T-helper 9 cell (primary cell): ENCODE results near the gene MAPK8IP2.
A peak's percentile ranks its signal among the peaks of the same experiment; 100 is the strongest.

Experiments used
- DNase-seq: peaks from one replicate; pipeline ENCODE4 v3.0.0-alpha.2; 2020
- total RNA-seq, 2 donors: gene quantifications; one replicate each; lab custom pipeline; 2026; lab: John Stamatoyannopoulos, UW

MAPK8IP2 gene
- 0.28 to 0.72 reads per million in 2 donors for total RNA-seq

DNA sequence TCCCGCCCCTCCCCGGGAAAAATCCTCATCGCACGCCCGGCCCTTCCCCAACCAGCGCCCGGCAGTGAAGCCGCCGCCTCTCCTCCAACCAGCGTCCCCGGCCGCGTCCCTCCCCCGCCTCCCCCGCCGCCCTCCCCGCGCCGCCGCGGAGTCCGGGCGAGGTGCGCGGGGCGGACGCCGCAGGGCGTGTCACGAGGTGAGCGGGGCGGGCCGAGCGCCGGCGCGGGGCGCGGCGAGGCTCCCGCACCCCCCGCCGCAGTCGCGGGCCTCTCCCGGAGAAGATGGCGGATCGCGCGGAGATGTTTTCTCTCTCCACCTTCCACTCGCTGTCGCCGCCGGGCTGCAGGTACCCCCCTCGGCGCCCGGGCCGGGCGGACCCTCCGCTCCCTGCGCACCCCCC, at the start of gene MAPK8IP2:
MAPK8IP2 (plus strand) TSS at position 256 of the 400 bp plus-strand sequence; CDS start at position 282, 26 bp downstream.
- no peak for DNase-seq

DNA sequence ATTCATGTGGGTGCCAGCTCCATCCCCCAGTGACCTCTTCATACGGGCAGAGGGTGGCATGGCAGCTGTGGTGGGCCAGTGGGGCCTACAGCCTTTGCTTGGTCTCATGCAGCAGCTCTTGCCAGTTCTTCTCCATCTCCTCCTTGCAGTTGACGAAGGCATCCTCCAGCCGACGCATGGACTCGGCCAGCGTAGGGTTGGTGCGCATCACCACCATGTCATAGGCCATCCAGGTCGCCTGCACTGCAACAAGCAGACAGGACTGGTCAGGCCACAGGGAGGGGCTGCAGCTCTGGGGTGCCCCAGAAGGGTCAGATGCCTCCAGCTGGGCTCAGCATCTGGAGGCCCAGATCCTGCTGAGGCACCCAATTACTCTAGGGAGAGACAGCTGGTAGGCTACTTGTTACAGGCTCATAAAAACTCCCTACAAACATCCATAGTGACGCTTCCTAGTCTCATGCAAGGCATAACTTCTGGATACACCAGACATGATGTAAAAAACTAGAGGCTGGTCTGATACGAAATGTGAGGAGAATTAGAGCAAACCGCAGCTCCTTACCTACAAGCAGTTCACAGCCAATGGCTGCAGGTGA, 49.3 kb upstream of the MAPK8IP2 start:
- DNase-seq = no peak

DNA sequence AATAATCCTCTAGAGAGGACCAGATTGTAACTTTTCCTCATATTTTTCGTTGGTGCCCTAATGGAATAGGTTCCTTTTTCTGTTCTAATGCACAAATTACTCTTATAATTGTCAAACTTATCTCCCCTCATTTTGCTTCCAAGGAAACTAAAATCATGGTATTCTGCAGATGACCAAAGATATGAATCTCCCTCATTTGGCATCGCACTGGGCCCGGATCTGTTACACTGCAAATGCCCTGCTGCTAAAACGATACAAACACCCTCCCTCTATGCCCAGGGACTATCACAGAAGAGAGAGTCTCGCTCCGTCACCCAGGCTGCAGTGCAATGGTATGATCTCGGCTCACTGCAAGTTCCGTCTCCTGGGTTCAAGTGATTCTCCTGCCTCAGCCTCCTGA, 47.3 kb upstream of the MAPK8IP2 start:
- no peak for DNase-seq

DNA sequence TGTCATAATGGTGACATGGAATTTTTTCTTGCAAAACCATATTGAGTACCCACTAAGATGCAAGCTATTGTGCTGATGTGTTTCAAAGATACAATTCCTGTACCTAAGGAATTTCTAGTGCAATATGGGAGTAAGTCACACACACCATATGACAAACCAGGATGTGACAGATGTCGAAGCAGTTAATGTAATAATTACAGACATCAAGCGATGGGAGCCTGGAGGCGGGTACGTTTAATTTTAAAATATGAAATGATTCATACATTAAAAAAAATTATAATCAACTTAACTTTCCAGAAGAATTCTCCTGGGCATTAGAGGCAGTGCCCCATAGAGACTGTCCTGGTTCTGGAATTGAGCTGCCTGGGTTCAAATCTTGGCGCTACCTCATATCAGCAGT, 43.9 kb upstream of the MAPK8IP2 start:
- DNase-seq = no peak

- DNase-seq = no peak
These were observed 40.6 kb upstream of the MAPK8IP2 start for GRCh38 chr22:50560034-50560433.

DNA sequence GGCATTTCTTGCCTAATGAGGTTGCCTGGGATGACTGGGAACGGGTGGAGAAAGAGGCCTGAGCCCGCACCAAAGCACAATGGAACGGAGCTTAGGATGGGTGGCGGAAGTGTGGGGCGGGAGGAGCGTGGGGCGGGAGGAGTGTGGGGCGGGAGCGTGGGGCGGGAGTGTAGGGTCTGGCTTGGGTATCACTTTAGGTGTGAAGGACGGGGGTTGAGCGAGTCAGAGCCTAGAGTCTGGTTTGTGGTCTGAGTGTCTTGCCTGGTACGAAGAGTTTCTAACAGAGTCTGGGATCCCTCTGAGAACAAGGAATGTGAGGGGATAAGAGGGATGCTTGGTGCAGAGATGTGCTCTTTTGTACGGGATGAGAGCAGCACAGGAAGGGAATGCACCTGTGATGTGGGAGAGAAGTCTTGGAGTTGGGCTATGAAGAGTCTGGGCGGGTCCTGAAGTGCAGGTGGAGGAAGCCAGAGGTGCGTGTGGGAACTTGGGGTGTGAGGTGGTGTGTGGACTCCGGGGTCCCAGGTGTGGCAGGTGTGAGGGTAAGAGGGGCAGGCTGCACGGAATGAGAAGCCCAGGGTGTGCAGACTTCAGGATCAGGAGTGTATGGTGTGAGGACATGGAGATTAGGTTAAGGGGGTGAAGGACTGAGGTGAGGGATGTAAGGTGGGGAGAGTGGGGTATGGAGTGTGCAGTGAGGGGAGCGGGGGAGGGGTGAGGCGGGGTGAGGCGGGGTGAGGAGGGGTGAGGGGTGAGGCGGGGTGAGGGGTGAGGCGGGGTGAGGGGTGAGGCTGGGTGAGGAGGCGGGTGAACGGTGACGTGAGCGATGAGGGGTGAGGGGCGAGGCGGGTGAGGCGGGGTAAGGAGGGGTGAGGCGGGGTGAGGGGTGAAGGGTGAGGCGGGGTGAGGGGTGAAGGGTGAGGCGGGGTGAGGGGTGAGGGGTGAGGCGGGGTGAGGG, 38.9 kb upstream of the MAPK8IP2 start:
- no peak for DNase-seq

DNA sequence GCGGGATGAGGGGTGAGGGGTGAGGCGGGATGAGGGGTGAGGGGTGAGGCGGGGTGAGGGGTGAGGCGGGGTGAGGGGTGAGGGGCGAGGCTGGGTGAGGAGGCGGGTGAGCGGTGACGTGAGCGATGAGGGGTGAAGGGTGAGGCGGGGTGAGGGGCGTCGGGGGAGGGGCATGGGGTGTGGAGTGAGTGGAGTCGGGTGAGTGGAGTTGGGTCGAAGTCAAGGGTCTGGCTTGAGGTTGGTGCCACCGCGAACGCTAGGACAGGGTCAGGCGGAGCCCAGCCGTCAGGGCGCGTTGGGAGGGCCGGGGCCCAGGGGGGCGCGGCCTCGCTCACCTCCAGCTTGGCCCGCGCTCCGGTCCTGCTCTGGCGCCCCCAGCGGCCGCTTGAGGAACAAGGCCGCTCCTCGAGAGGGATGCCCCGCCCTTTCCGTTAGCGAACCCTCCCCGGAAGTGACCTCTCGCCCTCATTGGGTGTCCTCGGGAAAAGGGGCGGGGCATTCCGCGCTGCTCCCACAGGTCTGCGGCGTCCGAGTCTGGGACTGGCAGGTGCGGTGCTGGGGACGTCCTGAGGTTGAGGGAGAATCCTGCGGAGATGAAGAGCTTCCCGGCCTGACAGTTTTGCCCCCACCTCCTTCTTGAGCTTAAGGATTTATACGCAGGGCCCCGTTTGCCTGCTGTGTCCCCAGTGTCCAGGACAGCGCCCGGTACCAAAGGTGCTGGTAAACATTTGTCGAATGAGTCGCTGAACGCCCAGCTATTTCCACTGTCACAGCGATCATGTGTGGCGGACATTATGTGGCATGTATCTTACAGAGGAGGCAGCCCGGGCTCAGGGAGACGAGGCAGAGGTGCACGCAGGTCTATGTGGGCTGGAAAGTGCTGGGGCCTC, 37.8 kb upstream of the MAPK8IP2 start, which contains the start of gene SYCE3:
SYCE3 (minus strand) TSS at position 397 of the 890 bp plus-strand sequence. CDS start 6,514 bp downstream, outside the sequence.
- DNase-seq = peak; percentile 98

DNA sequence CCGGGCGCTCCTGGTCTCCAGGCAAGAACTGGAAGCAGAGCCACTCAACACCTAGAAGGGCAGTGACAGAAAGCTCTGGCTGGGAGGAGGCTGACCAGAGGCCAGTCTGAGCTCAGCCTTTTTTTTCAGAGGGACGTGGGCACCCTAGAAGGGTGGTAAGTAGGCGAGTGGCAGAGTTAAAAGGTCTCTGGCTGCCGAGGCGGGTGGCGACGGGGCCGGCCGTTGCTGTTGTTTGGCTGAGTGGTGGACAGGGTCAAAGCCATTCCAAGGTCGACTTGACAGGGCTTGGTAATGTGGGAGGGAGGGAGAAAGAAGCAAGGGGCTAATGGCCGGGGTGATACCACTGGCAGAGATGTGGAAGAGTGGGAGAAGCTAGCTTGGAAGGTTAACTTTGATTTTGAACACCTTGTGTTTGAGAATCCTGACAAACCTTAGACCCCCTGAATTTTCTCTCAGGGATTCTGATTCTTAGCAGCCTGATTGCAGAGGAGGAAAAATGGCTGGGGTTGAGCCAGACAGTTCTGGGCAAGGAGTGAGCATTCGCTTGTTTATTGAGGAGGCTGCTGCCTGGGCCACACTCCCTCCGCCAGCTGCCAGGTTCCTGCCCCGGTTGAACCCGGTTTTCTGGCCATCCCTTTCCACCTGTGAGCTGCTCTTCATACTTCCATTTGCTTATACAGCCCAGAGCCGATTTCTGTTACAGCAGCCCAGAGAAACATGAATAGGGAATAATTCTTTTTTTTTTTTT, 37.0 kb upstream of the MAPK8IP2 start:
- DNase-seq = no peak

DNA sequence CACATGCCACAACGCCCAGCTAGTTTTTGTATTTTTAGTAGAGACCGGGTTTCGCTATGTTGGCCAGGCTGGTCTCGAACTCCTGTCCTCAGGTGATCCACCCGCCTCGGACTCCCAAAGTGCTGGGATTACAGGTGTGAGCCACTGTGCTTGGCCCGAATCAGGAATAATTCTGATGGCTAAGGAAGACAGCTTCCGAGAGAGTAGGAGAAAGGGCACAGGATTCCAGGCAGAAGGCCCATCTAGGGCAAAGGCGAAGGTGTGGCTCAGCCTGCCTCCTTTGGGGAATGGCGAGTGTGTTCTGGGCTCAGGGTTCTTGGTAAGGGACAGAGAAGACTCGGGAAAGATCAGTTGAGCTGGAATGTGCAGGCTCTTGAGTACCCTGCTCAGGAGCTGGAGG, 36.3 kb upstream of the MAPK8IP2 start:
- DNase-seq = no peak

- no peak for DNase-seq
These were observed 32.8 kb upstream of the MAPK8IP2 start for GRCh38 chr22:50567721-50568252.

DNA sequence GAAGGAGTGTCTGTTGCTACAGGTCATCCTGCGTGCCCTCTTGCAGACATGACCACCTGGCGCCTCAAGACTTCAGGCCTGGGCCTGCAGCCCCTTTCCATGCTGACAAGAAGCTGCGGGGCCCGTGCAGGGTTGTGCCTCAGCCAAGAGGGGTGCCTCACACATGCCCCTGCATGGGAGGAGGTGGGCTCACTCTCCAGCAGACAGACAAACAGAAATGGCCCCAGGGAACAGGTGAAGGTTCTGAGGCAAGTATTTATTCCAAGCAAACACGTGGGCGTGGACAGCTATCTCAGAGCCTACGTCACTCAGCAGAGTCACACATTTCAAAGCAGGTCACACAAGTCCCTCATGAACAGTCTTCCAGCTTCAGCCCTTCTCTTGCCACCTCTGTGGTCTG, 32.0 kb upstream of the MAPK8IP2 start:
- no peak for DNase-seq

- DNase-seq = no peak
These were observed 31.5 kb upstream of the MAPK8IP2 start for GRCh38 chr22:50569041-50569459.

- no peak for DNase-seq
These were observed 30.6 kb upstream of the MAPK8IP2 start for GRCh38 chr22:50569896-50570535.

DNA sequence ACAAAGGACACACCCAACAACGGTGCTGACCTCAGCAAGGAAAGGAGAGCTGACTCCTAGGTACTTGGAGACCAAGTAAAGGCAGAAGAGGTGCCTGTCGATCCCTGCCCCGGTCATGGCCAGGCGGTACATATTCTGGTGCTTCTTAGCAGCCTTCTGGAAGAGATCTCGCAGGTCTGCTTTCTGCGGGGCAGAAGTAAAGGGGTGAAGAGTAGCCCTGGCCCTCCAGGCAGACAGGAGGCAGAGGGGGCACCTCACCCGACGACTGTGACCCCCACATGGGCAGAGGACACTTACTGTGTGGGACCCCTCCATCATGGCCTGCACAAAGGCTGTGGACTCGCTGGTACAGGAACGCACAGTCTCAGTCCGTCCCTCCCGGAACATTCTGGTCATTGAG, 29.7 kb upstream of the MAPK8IP2 start:
- DNase-seq = no peak

DNA sequence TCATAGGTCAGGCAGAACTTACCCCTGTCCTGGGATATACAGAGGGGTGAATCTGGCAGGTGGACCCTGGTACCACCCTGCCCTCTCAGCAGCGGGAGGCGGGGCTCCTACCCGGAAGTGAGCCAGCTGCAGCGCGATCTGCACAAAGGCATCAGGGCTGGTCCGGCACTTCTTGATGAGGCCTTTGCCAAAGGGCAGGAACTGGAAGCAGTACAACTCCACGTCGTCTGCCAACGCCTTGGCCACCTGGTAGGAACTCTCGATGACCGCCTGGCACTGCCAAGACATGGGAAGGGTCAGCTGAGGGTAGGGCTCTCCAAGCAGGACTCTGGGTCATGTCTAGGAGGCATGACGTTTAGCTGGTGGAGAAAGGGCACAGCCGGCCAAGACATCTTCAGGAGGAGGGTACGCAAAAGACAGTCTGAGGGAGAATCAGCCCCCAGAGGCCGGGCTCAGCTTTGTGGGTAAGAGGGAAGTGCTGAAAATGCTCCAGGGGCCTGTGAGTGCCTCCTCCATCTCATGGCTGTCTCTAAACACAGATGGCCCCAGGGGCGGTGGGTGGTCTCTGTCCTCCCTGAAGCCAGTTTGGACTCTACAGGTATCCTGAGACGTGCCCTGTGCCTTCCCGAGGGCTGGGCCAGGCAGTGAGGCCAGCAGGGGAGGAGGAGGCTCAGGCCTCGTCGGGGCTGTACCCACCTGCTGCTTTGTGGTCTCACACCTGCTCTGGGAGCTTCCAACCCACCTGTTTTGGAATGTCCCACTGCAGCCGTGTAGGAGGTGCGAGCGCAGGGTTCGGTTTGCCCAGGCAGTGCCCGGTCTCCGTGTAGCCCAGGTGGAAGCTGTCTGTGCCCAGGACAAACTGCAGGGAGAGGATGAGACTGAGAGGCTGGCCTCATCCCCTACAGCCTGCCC, 29.1 kb upstream of the MAPK8IP2 start:
- DNase-seq = no peak

- DNase-seq = no peak
These were observed 27.6 kb upstream of the MAPK8IP2 start for GRCh38 chr22:50572965-50573364.

- no peak for DNase-seq
These were observed 26.9 kb upstream of the MAPK8IP2 start for GRCh38 chr22:50573491-50574382.

- no peak for DNase-seq
These were observed 26.2 kb upstream of the MAPK8IP2 start for GRCh38 chr22:50574383-50574755.

DNA sequence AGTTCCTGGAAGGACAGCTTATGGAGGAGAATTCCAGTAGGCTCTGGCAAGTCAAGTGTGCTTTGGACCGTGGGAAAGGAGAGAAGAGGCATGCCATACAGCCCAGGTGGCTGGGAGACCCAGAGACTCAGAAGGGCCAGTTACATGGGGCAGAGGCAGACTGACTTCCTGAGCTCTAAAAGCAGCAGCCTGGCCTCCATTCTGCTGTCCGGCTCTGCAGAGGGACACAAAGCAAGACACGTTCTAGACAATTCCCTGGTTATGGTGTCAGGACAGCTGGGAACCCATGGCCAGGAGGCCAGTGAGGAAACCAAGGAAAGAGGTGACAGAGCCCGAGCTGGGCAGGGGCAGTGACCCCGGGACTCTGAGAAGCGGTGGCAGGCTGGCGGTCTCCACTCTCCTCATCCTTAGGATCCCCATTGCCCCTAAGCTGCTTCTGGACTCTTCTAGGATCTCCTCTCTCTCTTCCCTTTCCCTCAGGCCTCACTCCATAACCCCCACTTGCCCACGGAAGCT, 25.1 kb upstream of the MAPK8IP2 start:
- DNase-seq = no peak
